H9 (cell line): ENCODE results near the gene DCAF5. TPM values are rescaled to one million over a fixed set of nuclear protein-coding genes. Genes with fewer than 3 reads are reported as not detected.

ENCODE experiments used
- DNase-seq: peaks from one replicate; pipeline ENCODE4 v3.0.0-alpha.2; 2017
- H2AFZ ChIP-seq: one replicate; pipeline ENCODE4 v1.6.1; 2013; ENCODE audit warnings: mild to moderate bottlenecking, low read length, control low read depth, moderate library complexity
- H2AK5ac ChIP-seq: 2 replicates; pipeline ENCODE4 v1.6.1; 2013; ENCODE audit warnings: low read length, control low read depth, mixed read lengths; ENCODE audit not compliant: insufficient read length
- H2BK120ac ChIP-seq: one replicate; pipeline ENCODE4 v1.6.1; 2013; ENCODE audit warnings: low read depth, mild to moderate bottlenecking, low read length, control low read depth, inconsistent platforms; ENCODE audit not compliant: poor library complexity, severe bottlenecking
- H2BK12ac ChIP-seq: 2 replicates; pipeline ENCODE4 v1.6.1; 2013; ENCODE audit warnings: low read length, control low read depth, mixed read lengths, low read depth; ENCODE audit not compliant: insufficient read length
- H2BK15ac ChIP-seq: 2 replicates; pipeline ENCODE4 v1.6.1; 2013; ENCODE audit warnings: low read depth, low read length, control low read depth
- H2BK20ac ChIP-seq: one replicate; pipeline ENCODE4 v1.6.1; 2013; ENCODE audit warnings: low read depth, mild to moderate bottlenecking, low read length, control low read depth, inconsistent platforms; ENCODE audit not compliant: poor library complexity, severe bottlenecking
- H2BK5ac ChIP-seq: 2 replicates; pipeline ENCODE4 v1.6.1; 2013; ENCODE audit warnings: low read length, control low read depth, mixed read lengths; ENCODE audit not compliant: insufficient read length
- H3K14ac ChIP-seq: 2 replicates; pipeline ENCODE4 v1.6.1; 2013; ENCODE audit warnings: low read length, control low read depth; ENCODE audit not compliant: insufficient read depth
- H3K18ac ChIP-seq: 2 replicates; pipeline ENCODE4 v1.6.1; 2013; ENCODE audit warnings: low read depth, mild to moderate bottlenecking, mixed read lengths, low read length, control low read depth; ENCODE audit not compliant: insufficient read length
- H3K23ac ChIP-seq: 2 replicates; pipeline ENCODE4 v1.6.1; 2013; ENCODE audit warnings: low read length, control low read depth, mixed read lengths, low read depth; ENCODE audit not compliant: insufficient read length
- H3K23me2 ChIP-seq: 2 replicates; pipeline ENCODE4 v1.6.1; 2013; ENCODE audit warnings: low read depth, mild to moderate bottlenecking, mixed read lengths, low read length, control low read depth; ENCODE audit not compliant: insufficient read length, poor library complexity, severe bottlenecking
- H3K27ac ChIP-seq: 2 replicates; pipeline ENCODE4 v1.5.1; 2013; ENCODE audit warnings: low read length, control low read depth, mixed read lengths, low read depth; ENCODE audit not compliant: insufficient read length
- H3K27me3 ChIP-seq: 2 replicates; pipeline ENCODE4 v1.6.1; 2013; ENCODE audit warnings: low read length, control low read depth, inconsistent platforms; ENCODE audit not compliant: insufficient read depth
- H3K4ac ChIP-seq: 2 replicates; pipeline ENCODE4 v1.6.1; 2013; ENCODE audit warnings: low read depth, mild to moderate bottlenecking, control low read depth, inconsistent platforms, low read length, moderate library complexity
- H3K4me1 ChIP-seq: 2 replicates; pipeline ENCODE4 v1.6.1; 2013; ENCODE audit warnings: low read length, control low read depth, inconsistent platforms; ENCODE audit not compliant: insufficient read depth
- H3K4me2 ChIP-seq: 2 replicates; pipeline ENCODE4 v1.6.1; 2013; ENCODE audit warnings: low read length, control low read depth, mixed read lengths; ENCODE audit not compliant: insufficient read length, insufficient read depth
- H3K56ac ChIP-seq: 2 replicates; pipeline ENCODE4 v1.6.1; 2013; ENCODE audit warnings: low read depth, mild to moderate bottlenecking, mixed read lengths, low read length, control low read depth; ENCODE audit not compliant: insufficient read length
- H3K79me1 ChIP-seq: 2 replicates; pipeline ENCODE4 v1.6.1; 2013; ENCODE audit warnings: low read depth, mild to moderate bottlenecking, moderate library complexity, low read length, control low read depth, inconsistent platforms; ENCODE audit not compliant: insufficient read depth, poor library complexity, severe bottlenecking
- H3K79me2 ChIP-seq: 2 replicates; pipeline ENCODE4 v1.6.1; 2013; ENCODE audit warnings: low read length, control low read depth, inconsistent platforms; ENCODE audit not compliant: insufficient read depth
- H3K9ac ChIP-seq: 2 replicates; pipeline ENCODE4 v1.6.1; 2013; ENCODE audit warnings: low read length, control low read depth, mixed read lengths; ENCODE audit not compliant: insufficient read length; ENCODE audit errors: extremely low read depth
- H3K9me3 ChIP-seq: one replicate; pipeline ENCODE4 v1.6.1; 2013; ENCODE audit warnings: low read depth, low read length, inconsistent platforms; ENCODE audit not compliant: control insufficient read depth
- H3T11ph ChIP-seq: one replicate; pipeline ENCODE4 v1.6.1; 2013; ENCODE audit warnings: mild to moderate bottlenecking, low read length, control low read depth, inconsistent platforms
- H4K20me1 ChIP-seq: one replicate; pipeline ENCODE4 v1.6.1; 2013; ENCODE audit not compliant: control insufficient read depth, insufficient read length, insufficient read depth
- H4K5ac ChIP-seq: 2 replicates; pipeline ENCODE4 v1.6.1; 2013; ENCODE audit warnings: low read depth, mild to moderate bottlenecking, mixed read lengths, low read length, control low read depth; ENCODE audit not compliant: insufficient read length
- H4K8ac ChIP-seq: replicated peaks from 2 replicates; pipeline ENCODE4 v1.6.1; 2013; ENCODE audit warnings: low read length, control low read depth, mixed read lengths, low read depth; ENCODE audit not compliant: insufficient read length
- H4K91ac ChIP-seq: 2 replicates; pipeline ENCODE4 v1.6.1; 2013; ENCODE audit warnings: low read depth, mild to moderate bottlenecking, moderate library complexity, mixed read lengths, low read length, control low read depth; ENCODE audit not compliant: insufficient read length
- H3K27ac Mint-ChIP-seq, 3 experiments: 2 replicates in 2 of 3; 3 replicates in 1 of 3; pipeline ENCODE4 v1.8.0; 2020 to 2021; ENCODE audit warnings: mixed read lengths in 3 of 3, mild to moderate bottlenecking in 1 of 3, moderate library complexity in 1 of 3
- H3K27me3 Mint-ChIP-seq: 2 replicates; pipeline ENCODE4 v1.8.0; 2021; ENCODE audit warnings: low read depth, mild to moderate bottlenecking, moderate library complexity, mixed read lengths
- H3K36me3 Mint-ChIP-seq, 3 experiments: 2 replicates in 2 of 3; 3 replicates in 1 of 3; pipeline ENCODE4 v1.8.0; 2020 to 2021; ENCODE audit warnings: low read depth in 3 of 3, mixed read lengths in 3 of 3; ENCODE audit not compliant: insufficient read depth in 1 of 3
- H3K4me1 Mint-ChIP-seq, 2 experiments: 2 replicates each; pipeline ENCODE4 v1.8.0; 2020; ENCODE audit warnings: mixed read lengths in 2 of 2
- H3K4me3 Mint-ChIP-seq, 2 experiments: 2 replicates in 1 of 2; 3 replicates in 1 of 2; pipeline ENCODE4 v1.8.0; 2020 to 2021; ENCODE audit warnings: mild to moderate bottlenecking in 2 of 2, mixed read lengths in 2 of 2, moderate library complexity in 1 of 2
- H3K9me3 Mint-ChIP-seq, 2 experiments: 2 replicates in 1 of 2; 3 replicates in 1 of 2; pipeline ENCODE4 v1.8.0; 2020; ENCODE audit warnings: mild to moderate bottlenecking in 2 of 2, mixed read lengths in 2 of 2, moderate library complexity in 1 of 2
- CTCF ChIP-seq: fragments of 200-600 bp; sonication (generic); conservative IDR thresholded peaks from 3 replicates; pipeline ENCODE4 v1.8.0; 2021; ENCODE audit warnings: antibody characterized with exemption, mild to moderate bottlenecking
- total RNA-seq: library from RNA; stranded (reverse); gene quantifications from 2 replicates; pipeline ENCODE4 v1.2.1, GENCODE V29; 2021

Gene DCAF5
- total RNA-seq, 1 experiment from 2014 or later: 31.4 TPM

GRCh38 chr14:69092840-69093422 lies 60.0 kb downstream of the DCAF5 start:
- TF ChIP-seq CTCF: no peak
- Histone ChIP-seq H3K14ac (no peak overlapping the region), H3K4me1 (no peaks in the 10 kb centered on the region; the same call in 1 of the 2 replicates), H2BK12ac (no peak overlapping the region), H4K8ac (no peak overlapping the region), H4K5ac (no peak overlapping the region), H4K91ac (no peak overlapping the region), H3K23me2 (no peaks in the 10 kb centered on the region), H2BK15ac (no peak overlapping the region), H3K27ac (no peak overlapping the region), H3K9me3 (no peaks in the 10 kb centered on the region), H3K23ac (no peak overlapping the region), H3K18ac (no peak overlapping the region), H2BK20ac (no peak overlapping the region), H3K27me3 (no peaks in the 10 kb centered on the region), H3K79me2 (no peaks in the 10 kb centered on the region), H3K4me2 (no peak overlapping the region), H2BK5ac (no peak overlapping the region), H2AFZ (no peak overlapping the region), H3T11ph (no peak overlapping the region), H3K56ac (no peak overlapping the region), H3K79me1 (no peaks in the 10 kb centered on the region), H3K9ac (no peak overlapping the region), H3K4ac (no peak overlapping the region), H2BK120ac (no peak overlapping the region), H2AK5ac (no peak overlapping the region), H4K20me1 (no peaks in the 10 kb centered on the region)
- no peak overlapping the region for H3K4me3 Mint-ChIP-seq
- no peak for DNase-seq
- no peaks in the 10 kb centered on the region for H3K27me3 Mint-ChIP-seq
- H3K9me3 Mint-ChIP-seq: no peaks in the 10 kb centered on the region
- H3K4me1 Mint-ChIP-seq: peaks cover 30 to 38% of the 10 kb centered on the region in 2 experiments
- H3K36me3 Mint-ChIP-seq: peaks cover 5 to 8% (median 7%) of the 10 kb centered on the region in 3 experiments; a peak in 5 of 7 replicates
- no peak overlapping the region for H3K27ac Mint-ChIP-seq
